GM19023 (cell line): Measurements from ENCODE around the gene RTN3.
"Not testable (repeated sequence)": the region's sequence is repeated elsewhere in the genome, so short reads cannot be mapped to it uniquely, and the experiment has no call there.

Source experiments
- ATAC-seq: cut with Tn5 transposase; IDR thresholded peaks from one replicate; pipeline ENCODE4 v1.9.1; 2021; ENCODE audit warnings: mild to moderate bottlenecking, moderate library complexity; ENCODE audit not compliant: unreplicated experiment

Gene RTN3

DNA sequence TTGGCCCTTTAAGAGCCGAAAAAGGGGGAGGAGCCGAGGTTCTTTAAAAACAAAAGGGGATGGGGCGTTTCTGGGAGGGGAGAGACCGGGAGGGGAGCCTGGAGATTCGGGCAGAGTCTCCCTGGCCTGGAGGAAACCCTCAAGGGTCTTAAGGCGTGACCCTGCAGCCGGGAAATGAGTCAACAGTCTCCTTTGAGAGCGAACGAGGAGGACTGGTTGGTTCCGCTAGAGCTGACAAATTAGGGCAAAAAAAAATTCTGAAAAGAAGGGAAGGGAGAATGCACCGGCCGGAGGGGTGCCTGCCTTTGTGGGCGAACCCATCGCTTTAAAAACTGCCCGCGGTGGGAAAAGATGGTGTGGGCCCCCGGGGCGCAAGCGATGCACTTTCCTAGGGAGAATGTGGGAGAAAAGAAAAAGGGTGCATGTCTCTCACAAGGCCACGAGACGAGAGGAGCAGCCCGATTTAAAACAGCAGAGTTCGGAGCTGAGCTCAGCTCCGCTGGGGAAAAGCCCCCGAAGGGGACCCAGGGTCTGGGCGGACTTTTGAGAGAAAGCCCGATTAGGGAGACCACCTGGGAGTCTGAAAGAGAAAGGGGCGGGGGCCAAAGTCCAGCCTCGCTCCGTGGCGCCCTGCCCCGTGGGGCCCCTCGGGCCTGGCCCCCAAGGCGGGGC is 86.4 kb downstream of the RTN3 start:
- ATAC-seq: no peak

DNA sequence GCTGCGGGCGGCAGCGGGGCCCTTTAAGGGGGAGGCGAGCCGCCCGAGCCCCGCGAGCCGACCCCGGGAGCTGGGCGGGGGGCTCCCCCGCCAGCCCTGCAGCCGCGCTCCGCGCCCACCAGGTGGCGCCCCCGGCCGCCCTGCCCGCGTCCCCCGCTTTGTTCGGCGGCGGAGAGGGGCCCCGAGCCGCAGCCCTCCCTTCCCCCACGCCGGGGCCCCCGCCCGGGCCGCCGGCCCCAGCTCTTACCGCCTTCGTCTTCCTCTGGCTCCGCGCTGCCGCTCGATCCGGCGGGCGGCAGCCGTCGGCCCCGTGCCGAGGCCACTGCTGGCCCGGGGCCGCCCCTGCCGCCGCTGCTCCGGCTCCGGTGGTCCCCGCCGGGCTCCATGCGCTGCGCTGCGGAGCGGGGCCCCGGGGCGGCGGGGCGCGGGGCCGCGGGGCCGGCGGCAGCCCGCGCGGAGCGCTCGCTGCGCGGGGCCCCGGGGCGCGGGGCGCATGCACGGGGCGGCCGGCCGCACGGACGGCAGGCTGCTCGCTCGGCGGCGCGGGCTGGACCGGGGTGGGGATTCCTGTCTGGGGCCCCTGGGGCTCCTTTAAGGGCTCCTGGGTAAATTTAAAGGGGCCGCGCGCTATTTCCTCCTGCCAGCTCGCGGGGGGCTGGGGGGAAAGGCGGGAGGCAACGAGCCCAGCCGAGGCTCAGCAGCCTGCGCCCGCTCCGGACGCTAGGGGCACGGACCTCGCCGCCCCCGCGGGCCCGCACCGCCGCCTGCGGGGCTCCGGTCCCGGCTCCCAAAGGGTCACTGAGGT is 87.1 kb downstream of the RTN3 start, which contains the start of gene ZFTA:
ZFTA (minus strand) TSS at position 539 of the 805 bp plus-strand sequence; CDS start at position 386, 153 bp downstream.
- ATAC-seq: peak; percentile 54

DNA sequence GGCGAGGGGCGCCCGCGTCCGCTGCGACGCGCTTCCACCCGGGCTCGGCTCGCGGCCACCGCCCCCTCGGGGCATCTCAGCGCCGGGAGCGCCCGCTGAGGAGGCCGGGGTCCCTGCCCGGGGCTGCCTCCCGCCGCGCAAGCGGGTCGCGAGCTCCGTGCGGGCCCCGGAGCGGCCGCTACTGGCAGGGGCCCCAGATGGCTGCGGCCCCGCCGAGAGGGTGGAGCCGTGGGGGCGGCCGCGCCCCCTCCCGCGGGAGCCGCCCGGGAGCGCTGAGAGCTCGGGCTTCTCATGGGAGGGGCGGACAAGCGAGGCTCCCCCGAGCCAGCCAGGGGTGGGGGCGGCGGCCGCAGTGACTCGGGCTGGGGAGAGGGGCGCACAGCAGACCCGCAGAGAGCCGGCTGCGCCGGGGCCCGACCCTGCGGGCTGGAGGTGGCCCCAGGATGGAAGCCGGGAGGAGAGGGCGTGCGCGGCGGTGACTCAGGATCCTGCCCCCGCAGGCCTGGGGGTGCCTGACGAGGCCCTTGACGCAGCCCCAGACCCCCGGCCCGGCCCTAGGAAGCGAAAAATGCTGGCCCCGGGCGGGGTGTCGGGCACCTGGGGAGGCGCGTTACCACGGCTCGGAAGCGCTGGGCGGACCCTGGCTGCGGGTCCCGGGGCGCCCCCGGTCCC is 87.9 kb downstream of the RTN3 start:
- ATAC-seq: peak; percentile 35

DNA sequence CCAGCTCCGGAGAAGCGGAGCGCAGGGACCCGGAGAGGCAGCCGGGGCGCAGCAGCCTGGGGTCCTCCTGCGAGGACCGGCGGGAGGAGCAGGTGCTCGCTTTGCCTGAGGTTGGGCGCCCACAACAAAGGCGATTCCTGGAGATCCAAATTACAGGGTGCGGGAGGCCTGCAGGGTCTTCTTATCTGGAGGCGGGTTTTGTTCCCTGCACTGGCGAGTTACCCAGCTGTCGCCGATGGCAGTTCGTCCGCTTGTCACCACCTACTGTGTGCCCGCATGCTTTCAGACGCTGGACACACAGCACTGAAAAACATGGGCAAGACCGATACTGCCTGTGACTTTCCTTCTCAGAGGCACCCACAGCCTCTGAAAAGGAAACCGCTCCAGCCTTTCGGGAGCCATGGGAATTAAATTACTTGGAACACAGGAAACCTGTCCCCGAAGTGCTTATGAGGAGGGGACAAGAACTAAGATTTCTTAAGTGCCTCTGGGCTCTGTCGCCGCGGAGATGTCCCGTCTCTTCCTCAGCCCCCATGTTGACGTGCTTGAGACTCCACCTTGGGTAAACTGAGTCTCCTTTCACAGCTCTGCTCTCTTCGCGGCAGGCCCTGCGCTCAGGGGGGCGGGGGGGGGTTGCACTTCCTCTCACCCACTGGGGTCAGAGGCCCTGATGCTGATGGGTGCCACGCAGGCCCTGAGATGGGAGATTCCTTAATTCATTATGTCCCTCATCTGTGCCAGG is 88.6 kb downstream of the RTN3 start:
- ATAC-seq: no peak

DNA sequence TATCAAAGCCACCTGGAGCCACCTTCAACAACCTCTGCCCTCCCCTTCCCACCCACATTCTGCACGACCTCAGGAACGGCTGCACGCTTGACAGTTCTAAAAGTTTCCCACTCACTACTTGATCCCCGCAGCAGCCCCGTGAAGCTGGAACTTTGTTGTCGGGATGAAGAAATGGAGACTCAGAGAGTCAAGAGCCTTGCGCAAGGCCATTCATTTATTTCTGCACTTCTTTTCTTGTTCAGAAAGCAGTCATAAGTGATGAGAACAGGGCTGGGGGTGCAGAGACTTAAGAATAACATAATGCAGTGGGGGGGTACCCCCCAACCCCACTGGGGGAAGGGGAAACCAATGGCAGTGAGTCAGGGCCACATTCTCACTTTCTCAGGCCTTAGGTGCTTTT is 89.5 kb downstream of the RTN3 start:
- no peak for ATAC-seq

DNA sequence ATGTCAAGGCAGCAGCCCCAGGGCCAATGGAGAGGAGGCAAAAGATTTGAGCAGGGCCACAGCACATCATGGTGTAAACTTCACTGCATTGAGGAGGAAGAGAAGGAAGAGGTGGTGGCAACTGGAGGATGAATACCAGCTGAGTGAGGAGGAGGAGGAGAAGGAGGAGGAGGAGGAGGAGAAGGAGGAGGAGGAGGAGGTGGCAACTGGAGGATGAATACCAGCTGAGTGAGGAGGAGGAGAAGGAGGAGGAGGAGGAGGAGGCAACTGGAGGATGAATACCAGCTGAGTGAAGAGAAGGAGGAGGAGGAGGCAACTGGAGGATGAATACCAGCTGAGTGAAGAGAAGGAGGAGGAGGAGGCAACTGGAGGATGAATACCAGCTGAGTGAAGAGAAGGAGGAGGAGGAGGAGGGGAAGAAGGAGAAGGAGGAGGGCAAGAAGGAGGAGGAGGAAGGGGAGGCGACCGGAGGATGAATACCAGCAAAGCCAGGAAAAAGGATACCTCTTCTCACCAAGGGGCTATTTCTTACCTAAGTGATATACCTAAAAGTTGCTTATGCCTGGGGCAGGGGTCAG is 90.5 kb downstream of the RTN3 start:
- ATAC-seq: not testable (repeated sequence)

DNA sequence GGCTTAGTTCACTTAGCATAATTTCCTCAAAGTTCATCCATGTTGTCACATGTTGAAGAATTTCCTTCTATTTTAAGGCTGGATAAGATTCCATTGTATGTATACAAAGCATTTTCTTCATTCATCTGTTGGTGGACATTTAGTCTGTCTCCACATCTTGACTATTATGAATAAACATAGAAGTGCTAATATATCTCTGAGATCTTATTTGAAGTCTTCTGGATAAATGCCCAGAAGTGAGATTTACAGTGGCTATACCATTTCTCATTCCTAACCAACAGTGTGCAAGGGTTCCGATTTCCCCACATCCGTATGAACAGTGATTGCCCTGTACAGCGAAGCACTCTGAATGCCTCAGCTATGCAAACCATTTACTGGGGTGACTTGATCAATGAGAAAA is 93.9 kb downstream of the RTN3 start:
- ATAC-seq: no peak

DNA sequence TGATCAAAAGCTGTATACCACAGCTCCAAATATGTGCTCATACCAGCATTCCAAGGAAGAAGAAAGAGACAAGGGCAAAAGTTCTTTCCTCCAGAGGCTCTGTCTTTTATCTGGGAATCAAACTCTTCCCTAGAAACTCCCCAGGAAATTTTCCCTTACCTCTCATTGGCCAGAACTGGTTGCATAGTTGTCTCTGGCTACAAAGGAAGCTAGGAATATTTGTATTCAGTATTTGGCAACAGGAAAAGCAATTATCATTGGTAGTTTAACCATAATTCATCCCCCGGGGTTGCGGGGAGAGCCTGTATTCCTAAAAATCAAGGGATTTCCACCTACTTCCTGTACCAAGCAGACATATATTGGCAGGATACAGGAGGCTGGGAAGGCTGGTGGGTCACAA is 97.7 kb downstream of the RTN3 start:
- ATAC-seq: no peak

DNA sequence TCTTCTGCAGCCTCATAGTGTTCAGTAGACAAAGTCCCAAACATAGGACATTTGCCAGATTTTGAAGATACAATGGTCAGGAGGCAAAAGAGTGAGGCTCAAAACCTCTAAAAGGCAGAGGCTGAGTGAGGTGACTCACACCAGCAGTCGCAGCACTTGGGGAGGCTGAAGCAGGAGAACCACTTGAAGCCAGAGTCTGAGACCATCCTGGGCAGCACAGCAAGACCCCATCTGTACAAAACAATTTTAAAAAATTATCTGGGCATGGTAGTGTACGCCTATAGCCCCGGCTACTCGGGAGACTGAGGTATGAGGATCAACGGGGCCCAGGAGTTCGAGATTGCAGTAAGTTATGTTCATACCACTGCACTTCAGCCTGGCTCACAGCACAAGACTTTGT is 101.4 kb downstream of the RTN3 start:
- ATAC-seq: no peak

DNA sequence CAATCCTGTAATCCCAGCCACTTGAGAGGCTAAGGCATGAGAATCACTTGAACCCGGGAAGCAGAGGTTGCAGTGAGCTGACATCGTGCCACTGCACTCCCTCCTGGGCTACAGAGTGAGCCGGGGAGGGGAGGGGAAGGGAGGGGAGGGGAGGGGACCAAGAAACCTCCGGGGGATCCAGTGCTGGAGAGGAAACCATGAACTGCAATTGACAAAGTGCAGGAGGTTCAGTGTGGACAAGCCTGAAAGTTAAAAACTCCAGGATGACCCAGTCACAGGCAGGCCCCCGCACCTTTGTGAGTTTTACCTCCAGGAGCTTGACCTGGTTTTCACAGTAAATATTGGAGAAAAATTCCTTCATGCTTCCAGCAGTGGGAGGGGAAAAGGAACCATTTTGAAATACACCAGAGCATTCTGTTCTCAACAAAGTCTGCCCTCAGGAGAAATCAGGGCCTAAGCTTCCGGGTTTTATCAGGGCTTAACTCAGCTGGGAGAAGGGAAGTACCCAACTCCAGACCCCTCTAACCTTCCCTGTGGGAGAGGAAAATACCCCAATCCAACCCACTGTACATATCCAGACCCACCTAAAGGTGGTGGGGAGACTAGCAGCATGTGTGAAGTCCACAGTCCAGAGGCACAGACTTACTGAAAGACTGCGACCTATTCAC is 102.8 kb downstream of the RTN3 start:
- no peak for ATAC-seq

DNA sequence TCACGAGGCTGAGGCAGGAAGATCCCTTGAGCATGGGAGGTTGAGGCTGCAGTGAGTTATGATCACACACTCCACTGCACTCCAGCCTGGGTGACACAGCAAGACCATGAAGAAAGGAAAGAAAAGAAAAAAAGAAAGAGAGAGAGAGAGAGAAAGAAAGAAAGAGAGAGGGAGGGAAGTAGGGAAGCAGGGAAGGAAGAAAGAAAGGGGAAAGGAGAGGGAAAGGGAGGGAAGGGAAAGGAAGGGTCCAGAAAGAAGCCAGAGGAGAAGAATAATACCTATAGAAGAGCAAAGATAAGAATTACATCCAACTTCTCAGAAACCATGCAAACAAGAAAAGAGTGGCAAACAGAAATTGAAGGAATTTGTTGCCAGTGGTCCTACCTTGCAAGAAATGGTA is 104.5 kb downstream of the RTN3 start:
- ATAC-seq: no peak

DNA sequence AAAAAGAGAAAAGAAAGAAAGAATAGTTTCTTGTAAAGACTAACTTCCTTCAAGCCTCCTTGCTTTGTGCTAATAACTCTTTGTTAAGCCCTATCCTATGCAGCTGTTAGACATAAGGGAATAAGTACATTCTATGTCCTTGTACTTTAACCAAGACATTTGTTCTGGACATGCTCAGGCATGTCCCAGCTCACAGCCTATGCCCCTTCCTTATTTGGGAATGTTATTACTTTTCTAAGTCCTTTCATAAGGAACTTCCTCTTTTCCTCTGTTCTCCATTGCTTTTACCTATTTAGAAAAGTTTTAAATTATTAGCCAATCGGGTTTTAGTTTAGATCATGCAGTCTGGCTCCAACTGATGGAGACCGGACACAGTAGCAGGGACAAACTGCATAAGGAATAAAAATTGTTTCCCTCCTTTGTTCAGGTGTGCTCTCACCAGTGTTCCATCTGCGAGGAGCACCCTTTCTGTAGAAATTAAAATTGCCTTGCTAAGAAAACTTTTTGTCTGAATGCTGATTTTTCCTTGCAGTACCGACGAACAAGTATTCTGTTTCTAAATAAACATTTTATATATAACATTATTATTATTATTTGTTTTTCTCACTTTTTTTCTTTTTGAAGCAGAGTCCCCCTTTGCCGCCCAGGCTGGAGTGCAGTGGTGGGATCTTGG is 110.3 kb downstream of the RTN3 start:
- no peak for ATAC-seq

DNA sequence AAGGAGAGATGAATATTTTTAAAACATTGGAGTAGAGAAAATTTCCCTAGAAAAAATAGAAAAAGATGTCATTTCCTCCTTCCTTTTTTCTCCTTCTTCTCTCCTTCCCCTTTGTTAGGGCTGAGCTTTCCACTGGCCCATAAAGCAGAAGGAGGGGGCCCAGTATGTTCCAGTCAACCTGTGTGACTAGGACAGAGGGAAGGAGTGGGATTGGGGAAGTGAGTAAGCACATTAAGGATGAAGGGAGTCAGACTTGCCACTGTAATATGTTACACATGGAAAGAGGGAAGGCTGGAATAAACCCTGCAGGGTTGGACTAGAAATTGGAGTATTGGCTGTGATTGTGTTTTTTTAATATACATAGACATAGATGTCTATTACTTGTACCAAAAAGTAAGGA is 111.9 kb downstream of the RTN3 start:
- no peak for ATAC-seq

DNA sequence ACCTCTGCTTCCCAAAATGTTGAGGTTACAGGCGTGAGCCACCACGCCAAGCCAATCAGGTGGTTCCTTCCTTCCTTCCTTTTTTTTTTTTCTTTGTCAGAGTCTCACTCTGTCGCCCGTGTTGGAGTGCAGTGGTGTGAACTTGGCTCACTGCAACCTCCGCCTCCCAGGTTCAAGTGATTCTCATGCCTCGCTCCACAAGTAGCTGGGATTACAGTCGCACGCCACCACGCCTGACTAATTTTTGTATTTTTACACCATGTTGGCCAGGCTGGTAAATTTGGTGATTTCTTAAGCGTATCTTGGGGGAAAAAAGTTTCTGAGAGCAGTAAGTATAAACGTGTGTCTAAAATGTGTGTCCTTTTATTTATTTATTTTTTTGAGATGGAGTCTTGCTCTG is 113.8 kb downstream of the RTN3 start:
- ATAC-seq: no peak

DNA sequence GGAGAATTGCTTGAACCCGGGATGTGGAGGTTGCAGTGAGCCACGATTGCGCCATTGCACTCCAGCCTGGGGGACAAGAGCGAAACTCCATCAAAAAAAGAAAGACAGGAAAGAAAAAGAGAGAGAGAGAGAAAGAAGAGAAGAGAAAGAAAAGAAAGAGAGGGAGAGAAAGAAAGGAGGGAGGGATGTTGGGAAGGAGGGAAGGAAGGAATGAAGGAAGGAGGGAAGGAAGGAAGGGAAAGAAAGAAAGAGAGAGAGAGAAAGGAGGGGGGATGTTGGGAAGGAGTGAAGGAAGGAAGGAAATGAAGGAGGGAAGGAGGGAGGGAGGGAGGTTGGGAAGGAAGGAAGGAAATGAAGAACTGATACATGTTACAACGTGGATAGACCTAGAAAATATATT is 119.6 kb downstream of the RTN3 start:
- ATAC-seq: no peak

DNA sequence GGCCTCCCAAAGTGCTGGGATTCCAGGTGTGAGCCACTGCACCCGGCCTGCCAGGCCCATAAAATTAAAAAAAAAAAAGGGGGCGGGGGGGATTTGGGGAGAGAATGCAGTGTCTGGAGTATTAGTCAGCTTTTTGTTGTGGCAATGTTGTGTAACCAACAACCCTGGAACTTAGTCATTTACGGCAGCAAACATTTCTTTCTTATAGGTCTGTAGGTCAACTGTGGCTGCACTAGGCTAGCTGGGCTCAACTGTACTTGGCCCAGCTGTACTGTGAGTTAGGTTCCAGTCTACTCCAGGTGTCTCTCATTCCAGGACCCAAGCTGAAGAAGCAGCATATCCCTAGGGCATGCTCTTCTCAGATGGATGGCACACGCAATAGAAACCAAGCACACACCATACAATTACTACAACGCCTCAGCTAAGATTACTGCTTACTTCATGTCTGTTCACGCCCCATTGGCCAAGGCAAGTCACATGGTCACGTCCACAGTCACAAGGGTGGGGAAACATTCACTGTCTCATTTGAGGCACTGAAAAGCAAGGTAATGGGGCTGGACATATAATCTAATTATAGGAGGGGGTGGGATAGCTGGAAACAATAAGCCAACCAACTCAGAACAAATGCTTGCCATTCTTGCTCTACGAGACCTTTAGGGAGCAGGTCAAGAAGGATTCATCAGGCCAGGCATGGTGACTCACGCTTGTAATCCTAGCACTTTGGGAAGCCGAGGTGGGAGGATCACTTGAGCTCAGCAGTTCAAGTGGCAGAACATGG is 121.5 kb downstream of the RTN3 start:
- no peak for ATAC-seq

DNA sequence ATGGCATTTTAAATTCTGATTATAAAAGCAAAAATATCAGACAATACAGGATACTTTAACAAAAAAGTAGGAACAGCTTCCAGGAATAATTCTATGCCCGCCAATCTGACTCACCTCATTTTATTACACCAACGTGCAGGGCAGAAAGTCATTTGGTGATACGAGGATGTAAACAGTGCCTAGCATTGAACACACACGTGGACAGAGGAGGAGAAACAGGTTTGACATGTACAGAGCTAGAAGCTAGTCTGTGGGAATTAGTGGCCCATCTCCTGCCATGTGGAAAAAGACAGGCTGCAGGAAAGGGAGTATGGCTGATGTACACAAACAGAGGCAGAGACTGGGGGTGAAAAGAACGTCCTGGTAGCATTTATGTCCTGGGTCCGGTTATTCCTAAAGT is 123.0 kb downstream of the RTN3 start:
- no peak for ATAC-seq

DNA sequence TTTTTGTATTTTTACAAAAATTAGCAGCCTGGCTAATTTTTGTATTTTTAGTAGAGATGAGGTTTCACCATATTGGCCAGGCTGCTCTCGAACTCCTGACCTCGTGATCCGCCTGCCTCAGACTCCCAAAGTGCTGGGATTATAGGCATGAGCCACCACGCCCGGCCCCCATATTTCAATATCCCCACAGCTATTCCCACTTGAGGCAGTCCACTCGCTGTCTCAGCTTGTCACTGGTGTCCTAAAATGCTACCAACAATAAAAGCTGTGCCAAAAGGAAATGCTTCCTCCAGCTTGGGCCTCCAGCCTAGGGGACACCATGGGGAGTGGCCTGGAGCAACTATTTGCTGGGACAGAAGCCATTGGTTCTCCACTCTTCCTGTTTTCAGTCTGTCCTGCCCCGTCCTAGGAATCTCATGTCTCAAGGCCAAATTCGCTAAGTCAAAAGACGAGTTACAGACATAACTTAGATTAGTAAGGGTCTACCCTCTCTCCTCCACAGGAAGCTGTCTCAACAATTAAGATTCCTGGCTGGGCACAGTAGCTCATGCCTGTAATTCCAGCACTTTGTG is 124.6 kb downstream of the RTN3 start:
- ATAC-seq: no peak
